Measurements from ENCODE around the gene LLGL2.

DNA sequence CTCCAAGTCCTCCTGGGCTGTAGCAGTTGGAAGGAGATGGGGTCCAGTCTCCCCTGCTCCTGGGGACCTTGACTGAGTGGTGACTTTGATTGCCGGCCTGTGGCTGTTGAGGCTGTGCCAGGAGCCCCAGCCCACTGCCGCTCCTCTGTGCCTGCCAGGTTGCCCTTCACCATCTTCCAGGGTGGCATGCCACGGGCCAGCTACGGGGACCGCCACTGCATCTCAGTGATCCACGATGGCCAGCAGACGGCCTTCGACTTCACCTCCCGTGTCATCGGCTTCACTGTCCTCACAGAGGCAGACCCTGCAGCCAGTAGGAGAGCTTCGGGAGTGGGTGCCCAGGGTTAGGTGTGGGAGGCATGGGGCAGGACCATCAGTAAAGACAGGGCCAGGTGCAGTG is 38.7 kb downstream of the LLGL2 start:
- TF ChIP-seq CTCF (IDR thresholded peaks at IDR 0.05 in 4 of 5, conservative IDR thresholded peaks at IDR 0.05 in 1 of 5), result no peak
- TF ChIP-seq POLR2A (IDR thresholded peaks at IDR 0.05), result no peak
